Trophoblast cell (in vitro differentiated cells and primary cell): ENCODE measurements around the gene HYLS1.

Source experiments
- DNase-seq, 2 donors: peaks; one replicate each; pipeline ENCODE4 v3.0.0-alpha.2; 2016
- H2AFZ ChIP-seq: 2 replicates; pipeline ENCODE4 v1.6.1; 2013; ENCODE audit warnings: low read length, moderate library complexity, mild to moderate bottlenecking; ENCODE audit not compliant: insufficient read depth, poor library complexity
- H2AK5ac ChIP-seq: 2 replicates; pipeline ENCODE4 v1.6.1; 2013; ENCODE audit warnings: mild to moderate bottlenecking, low read length
- H2BK120ac ChIP-seq: 2 replicates; pipeline ENCODE4 v1.6.1; 2013; ENCODE audit warnings: low read length, mild to moderate bottlenecking, moderate library complexity; ENCODE audit not compliant: insufficient read depth, poor library complexity
- H2BK12ac ChIP-seq: 2 replicates; pipeline ENCODE4 v1.6.1; 2013; ENCODE audit warnings: mild to moderate bottlenecking, low read length, moderate library complexity
- H2BK5ac ChIP-seq: 2 replicates; pipeline ENCODE4 v1.6.1; 2013; ENCODE audit warnings: low read length, low read depth, moderate library complexity, mild to moderate bottlenecking; ENCODE audit not compliant: poor library complexity
- H3K14ac ChIP-seq: 2 replicates; pipeline ENCODE4 v1.6.1; 2013; ENCODE audit warnings: mild to moderate bottlenecking, low read length
- H3K18ac ChIP-seq: 2 replicates; pipeline ENCODE4 v1.6.1; 2013; ENCODE audit warnings: mild to moderate bottlenecking, low read length
- H3K23ac ChIP-seq: 2 replicates; pipeline ENCODE4 v1.6.1; 2013; ENCODE audit warnings: low read length
- H3K27ac ChIP-seq: 2 replicates; pipeline ENCODE4 v1.5.1; 2013; ENCODE audit warnings: low read depth, mild to moderate bottlenecking, inconsistent platforms, low read length, moderate library complexity
- H3K27me3 ChIP-seq: 2 replicates; pipeline ENCODE4 v1.6.1; 2013; ENCODE audit warnings: inconsistent platforms, mild to moderate bottlenecking, low read length, moderate library complexity; ENCODE audit not compliant: insufficient read depth
- H3K36me3 ChIP-seq, 2 experiments: 1 replicate in 1 of 2; 2 replicates in 1 of 2; pipeline ENCODE4 v1.6.1; 2013; ENCODE audit warnings: low read length in 2 of 2, mild to moderate bottlenecking in 2 of 2, moderate library complexity in 1 of 2; ENCODE audit not compliant: insufficient read depth in 2 of 2, control insufficient read depth in 1 of 2
- H3K4ac ChIP-seq: 2 replicates; pipeline ENCODE4 v1.6.1; 2013; ENCODE audit warnings: low read depth, mild to moderate bottlenecking, low read length, moderate library complexity
- H3K4me1 ChIP-seq, 2 experiments: 1 replicate in 1 of 2; 2 replicates in 1 of 2; pipeline ENCODE4 v1.6.1; 2013; ENCODE audit warnings: low read length in 2 of 2, mild to moderate bottlenecking in 2 of 2, moderate library complexity in 1 of 2; ENCODE audit not compliant: insufficient read depth in 2 of 2, control insufficient read depth in 1 of 2
- H3K4me2 ChIP-seq: 2 replicates; pipeline ENCODE4 v1.6.1; 2013; ENCODE audit warnings: inconsistent platforms, mild to moderate bottlenecking, low read length, moderate library complexity
- H3K4me3 ChIP-seq: 2 replicates; pipeline ENCODE4 v1.5.1; 2013; ENCODE audit warnings: mild to moderate bottlenecking, low read depth, low read length, inconsistent platforms
- H3K79me1 ChIP-seq: one replicate; pipeline ENCODE4 v1.6.1; 2013; ENCODE audit warnings: low read length
- H3K79me2 ChIP-seq: 2 replicates; pipeline ENCODE4 v1.6.1; 2013; ENCODE audit warnings: low read length, mild to moderate bottlenecking; ENCODE audit not compliant: control insufficient read depth, insufficient read depth, poor library complexity
- H3K9ac ChIP-seq: 2 replicates; pipeline ENCODE4 v1.6.1; 2013; ENCODE audit warnings: mild to moderate bottlenecking, low read length
- H3K9me3 ChIP-seq: 2 replicates; pipeline ENCODE4 v1.6.1; 2013; ENCODE audit warnings: low read depth, mild to moderate bottlenecking, control low read depth, inconsistent platforms, low read length; ENCODE audit not compliant: insufficient read depth
- H4K12ac ChIP-seq: 2 replicates; pipeline ENCODE4 v1.6.1; 2013; ENCODE audit warnings: low read depth, mild to moderate bottlenecking, low read length, moderate library complexity
- H4K8ac ChIP-seq: 2 replicates; pipeline ENCODE4 v1.6.1; 2013; ENCODE audit warnings: low read depth, mild to moderate bottlenecking, low read length, moderate library complexity
- H4K91ac ChIP-seq: one replicate; pipeline ENCODE4 v1.6.1; 2013; ENCODE audit warnings: low read depth, mild to moderate bottlenecking, low read length, moderate library complexity
- WGBS: extraction: QIAGEN DNeasy Blood & Tissue Kit; methylation state at CpG from one replicate; pipeline ENCODE4 v1.1.7; 2013; ENCODE audit warnings: missing lambda C conversion rate; ENCODE audit not compliant: insufficient read length, insufficient coverage; ENCODE audit errors: extremely low coverage; 5-methylcytosine and 5-hydroxymethylcytosine counted together

HYLS1 gene

GRCh38 chr11:125939081-125939521 lies 51.6 kb downstream of the HYLS1 start:
- WGBS = no CpG with 5 or more reads among the region's 4 CpGs

GRCh38 chr11:125940145-125940544 lies 52.7 kb downstream of the HYLS1 start:
- H3K14ac ChIP-seq = no peak overlapping the region

More at GRCh38 chr11:125939081-125939521, 51.6 kb downstream of the HYLS1 start:
- H4K8ac ChIP-seq = no peak overlapping the region
- no peak overlapping the region for H2AFZ ChIP-seq
- H2AK5ac ChIP-seq = no peak overlapping the region
- H3K27me3 ChIP-seq = no peaks in the 10 kb centered on the region
- H2BK5ac ChIP-seq = no peak overlapping the region
- H3K79me1 ChIP-seq = no peaks in the 10 kb centered on the region
- no peak overlapping the region for H3K4me2 ChIP-seq
- no peak overlapping the region for H3K9ac ChIP-seq
- no peak overlapping the region for H4K91ac ChIP-seq
- H3K14ac ChIP-seq = no peak overlapping the region
- H3K36me3 ChIP-seq = no peaks in the 10 kb centered on the region
- H3K18ac ChIP-seq = no peak overlapping the region
- no peak overlapping the region for H2BK120ac ChIP-seq
- H3K4me1 ChIP-seq = peaks cover 8 to 11% of the 10 kb centered on the region in 2 experiments
- no peak overlapping the region for H3K27ac ChIP-seq
- no peaks in the 10 kb centered on the region for H3K9me3 ChIP-seq
- H3K4ac ChIP-seq = no peak overlapping the region
- H3K79me2 ChIP-seq = no peaks in the 10 kb centered on the region
- no peak overlapping the region for H2BK12ac ChIP-seq
- H4K12ac ChIP-seq = no peak overlapping the region
- no peak overlapping the region for H3K23ac ChIP-seq
- H3K4me3 ChIP-seq = no peak overlapping the region
- no peak for DNase-seq

GRCh38 chr11:125941267-125941618 lies 53.8 kb downstream of the HYLS1 start:
- Histone ChIP-seq H3K36me3 (no peaks in the 10 kb centered on the region), H3K79me2 (no peaks in the 10 kb centered on the region), H2AK5ac (no peak overlapping the region), H3K14ac (no peak overlapping the region), H3K9me3 (no peaks in the 10 kb centered on the region), H3K4me1 (peaks cover 8 to 11% of the 10 kb centered on the region in 2 experiments), H2BK120ac (no peak overlapping the region), H4K12ac (no peak overlapping the region), H3K27me3 (no peaks in the 10 kb centered on the region), H2AFZ (no peak overlapping the region), H3K79me1 (no peaks in the 10 kb centered on the region), H3K4me2 (no peak overlapping the region), H4K91ac (no peak overlapping the region), H3K9ac (no peak overlapping the region), H3K23ac (no peak overlapping the region), H3K4ac (no peak overlapping the region), H4K8ac (no peak overlapping the region), H3K18ac (no peak overlapping the region), H3K4me3 (no peak overlapping the region), H3K27ac (no peak overlapping the region), H2BK12ac (no peak overlapping the region), H2BK5ac (no peak overlapping the region)
- no CpG with 5 or more reads among the region's 4 CpGs for WGBS
- no peak for DNase-seq

More at GRCh38 chr11:125940145-125940544, 52.7 kb downstream of the HYLS1 start:
- no peak for DNase-seq
- no peak overlapping the region for H3K4ac ChIP-seq
- no peak overlapping the region for H4K12ac ChIP-seq
- no peak overlapping the region for H3K18ac ChIP-seq
- H4K8ac ChIP-seq = no peak overlapping the region
- H2BK5ac ChIP-seq = no peak overlapping the region
- no peak overlapping the region for H2BK120ac ChIP-seq
- H3K4me3 ChIP-seq = no peak overlapping the region
- WGBS = no CpG with 5 or more reads among the region's 4 CpGs
- no peak overlapping the region for H2AK5ac ChIP-seq
- peaks cover 8 to 11% of the 10 kb centered on the region in 2 experiments for H3K4me1 ChIP-seq
- no peaks in the 10 kb centered on the region for H3K36me3 ChIP-seq
- no peak overlapping the region for H4K91ac ChIP-seq
- H3K4me2 ChIP-seq = no peak overlapping the region
- no peak overlapping the region for H3K27ac ChIP-seq
- H2AFZ ChIP-seq = no peak overlapping the region
- no peaks in the 10 kb centered on the region for H3K9me3 ChIP-seq
- H3K9ac ChIP-seq = peak overlapping the region; percentile 19
- H3K27me3 ChIP-seq = no peaks in the 10 kb centered on the region
- H3K79me2 ChIP-seq = no peaks in the 10 kb centered on the region
- no peaks in the 10 kb centered on the region for H3K79me1 ChIP-seq
- H3K23ac ChIP-seq = no peak overlapping the region
- no peak overlapping the region for H2BK12ac ChIP-seq

- Histone ChIP-seq H3K18ac (no peak overlapping the region), H2BK12ac (no peak overlapping the region), H3K9me3 (no peaks in the 10 kb centered on the region), H3K36me3 (no peaks in the 10 kb centered on the region), H4K12ac (no peak overlapping the region), H4K8ac (no peak overlapping the region), H2BK5ac (no peak overlapping the region), H3K4ac (no peak overlapping the region), H2BK120ac (no peak overlapping the region), H3K27ac (no peak overlapping the region), H2AK5ac (no peak overlapping the region), H3K14ac (no peak overlapping the region), H3K79me2 (no peaks in the 10 kb centered on the region), H3K23ac (no peak overlapping the region), H3K9ac (no peak overlapping the region), H4K91ac (no peak overlapping the region), H3K4me1 (peaks cover 8 to 11% of the 10 kb centered on the region in 2 experiments), H3K79me1 (no peaks in the 10 kb centered on the region), H3K27me3 (no peaks in the 10 kb centered on the region), H2AFZ (no peak overlapping the region), H3K4me2 (no peak overlapping the region), H3K4me3 (no peak overlapping the region)
- no CpG with 5 or more reads among the region's 20 CpGs for WGBS
- peak; percentile 14 to 60 for DNase-seq
Measured at GRCh38 chr11:125941619-125942611, 54.4 kb downstream of the HYLS1 start.
